ENCODE data around the gene SPARCL1. TPM values are rescaled to one million over a fixed set of nuclear protein-coding genes. Genes with fewer than 3 reads are reported as not detected.
"Not testable (repeated sequence)": the region's sequence is repeated elsewhere in the genome, so short reads cannot be mapped to it uniquely, and the experiment has no call there.

Gene SPARCL1
- total and polyA plus RNA-seq, 4 experiments from 2014 or later, result not detected

DNA sequence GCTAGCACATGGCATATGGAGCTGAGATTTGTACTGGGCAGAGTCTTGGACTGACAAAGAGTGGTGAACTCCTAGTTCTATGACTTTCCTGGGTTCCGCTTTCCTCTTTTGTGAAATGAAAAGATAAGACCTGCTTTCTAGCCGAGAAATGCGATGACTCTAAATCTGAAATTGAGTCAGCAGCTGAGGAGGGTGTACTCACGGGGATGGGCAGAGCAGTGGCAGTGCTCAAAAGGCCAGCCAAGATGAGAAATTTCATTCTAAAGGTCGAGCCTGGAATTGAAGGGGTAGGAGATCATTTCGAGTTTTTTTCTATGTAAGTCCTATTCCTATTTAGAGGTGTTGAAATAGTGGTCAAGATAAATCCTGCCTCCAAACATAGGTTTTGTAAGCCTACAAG, 59.8 kb downstream of the SPARCL1 start:
- ChIA-PET CTCF (ENCODE audit: partially characterized antibody) (interaction anchor here (0.5 to 11.5 kb wide), 3 partner anchors 94 to 379 kb away, joined by 3 to 266 read pairs (median 7); no protein-coding TSS in a partner anchor), POLR2A (ENCODE audit: partially characterized antibody) (no interaction called here)
- no peak overlapping the region for H3K4me3 Mint-ChIP-seq
- DNase-seq, result no peak
- intact Hi-C loops (cut with micrococcal nuclease), result loop anchor here (5.0 kb wide), 3 partner anchors 77 to 547 kb away; partner anchors contain the start of gene HSD17B11
- no peaks in the 10 kb centered on the region for H3K36me3 Mint-ChIP-seq
- Histone ChIP-seq H3K27me3 (ENCODE audit: insufficient read depth, low read length) (no peaks in the 10 kb centered on the region), H3K36me3 (ENCODE audit: insufficient read depth, low read length) (no peaks in the 10 kb centered on the region), H3K9me3 (ENCODE audit: control insufficient read depth in 1 of 2, low read length in 2 of 2) (no peaks in the 10 kb centered on the region), H3K4me1 (ENCODE audit: insufficient read depth, low read length) (no peaks in the 10 kb centered on the region), H3K27ac (ENCODE audit: low read depth, low read length) (no peak overlapping the region), H3K4me3 (ENCODE audit: low read length in 2 of 2) (no peak overlapping the region)
- H3K27me3 Mint-ChIP-seq, result no peaks in the 10 kb centered on the region
- H3K9me3 Mint-ChIP-seq, result no peaks in the 10 kb centered on the region
- H3K4me1 Mint-ChIP-seq, result peaks cover 0 to 2% (median 0%) of the 10 kb centered on the region in 4 donors
- peak overlapping the region in 2 of 7 donors; percentile 14 to 43 for H3K27ac Mint-ChIP-seq

DNA sequence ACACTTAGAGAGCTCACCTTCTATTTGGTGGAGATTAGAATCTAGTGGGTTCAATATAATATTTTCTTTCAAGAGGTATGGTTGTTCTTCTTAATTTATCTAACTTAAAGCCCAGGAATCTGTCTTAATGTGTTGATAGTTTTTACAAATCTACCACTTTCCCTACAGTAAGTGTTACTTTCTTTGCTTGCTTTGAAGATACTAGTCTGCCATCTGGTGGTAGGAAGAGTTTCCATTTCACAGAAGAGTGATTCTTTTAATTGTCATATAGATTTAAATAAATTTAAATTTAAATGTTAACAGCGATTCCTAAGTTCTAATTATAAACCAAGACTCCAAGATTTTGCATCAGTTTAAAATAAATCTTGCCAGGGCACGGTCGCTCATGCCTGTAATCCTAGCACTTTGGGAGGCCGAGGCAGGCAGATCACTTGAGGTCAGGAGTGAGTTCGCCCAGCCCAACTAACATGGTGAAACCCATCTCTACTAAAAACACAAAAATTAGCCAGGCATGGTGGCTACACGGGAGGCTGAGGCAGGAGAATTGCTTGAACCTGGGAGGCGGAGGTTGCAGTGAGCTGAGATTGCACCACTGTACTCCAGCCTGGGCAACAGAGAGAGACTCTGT, 63.3 kb downstream of the SPARCL1 start:
- Mint-ChIP-seq H3K27ac (no peak overlapping the region), H3K4me3 (no peak overlapping the region), H3K36me3 (no peaks in the 10 kb centered on the region), H3K9me3 (no peaks in the 10 kb centered on the region), H3K4me1 (peaks cover 0 to 2% (median 0%) of the 10 kb centered on the region in 4 donors), H3K27me3 (no peaks in the 10 kb centered on the region)
- Histone ChIP-seq H3K27me3 (ENCODE audit: insufficient read depth, low read length) (no peaks in the 10 kb centered on the region), H3K36me3 (ENCODE audit: insufficient read depth, low read length) (no peaks in the 10 kb centered on the region), H3K4me3 (ENCODE audit: low read length in 2 of 2) (no peak overlapping the region), H3K27ac (ENCODE audit: low read depth, low read length) (no peak overlapping the region), H3K4me1 (ENCODE audit: insufficient read depth, low read length) (no peaks in the 10 kb centered on the region), H3K9me3 (ENCODE audit: control insufficient read depth in 1 of 2, low read length in 2 of 2) (no peaks in the 10 kb centered on the region)
- intact Hi-C loops (cut with micrococcal nuclease), result loop anchor here (1.0 to 5.0 kb wide), 6 partner anchors 74 to 544 kb away; partner anchors contain the start of gene HSD17B11
- ChIA-PET POLR2A (ENCODE audit: partially characterized antibody) (no interaction called here), CTCF (ENCODE audit: partially characterized antibody) (interaction anchor here (0.9 to 11.5 kb wide), 14 partner anchors 10 to 316 kb away, joined by 3 to 266 read pairs (median 4); partner anchors contain the start of genes HSD17B11 and NUDT9)
- DNase-seq, result peak; percentile 32 to 44 (median 43)

DNA sequence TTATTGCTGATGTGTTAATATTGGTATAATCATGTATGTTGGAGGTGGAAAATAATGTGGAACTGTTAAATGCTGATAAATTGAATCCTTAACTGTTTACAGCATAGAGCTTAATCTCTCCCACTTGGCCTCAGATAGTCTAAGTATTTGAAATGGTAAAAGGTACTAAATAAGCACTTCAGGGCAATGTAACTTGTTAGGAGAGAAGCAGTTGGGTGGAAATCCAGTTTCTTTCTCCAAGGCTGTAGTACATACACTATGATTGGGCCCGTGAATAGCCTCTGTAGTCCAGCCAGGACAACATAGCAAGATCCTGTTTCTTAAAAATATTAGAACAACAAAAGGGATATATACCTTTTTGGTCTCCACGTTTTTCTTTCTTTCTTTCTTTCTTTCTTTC, 67.1 kb downstream of the SPARCL1 start:
- H3K36me3 Mint-ChIP-seq, result peaks cover 18 to 19% of the 10 kb centered on the region in 2 donors
- no peaks in the 10 kb centered on the region for H3K9me3 ChIP-seq (ENCODE audit: control insufficient read depth in 1 of 2, low read length in 2 of 2)
- H3K36me3 ChIP-seq (ENCODE audit: insufficient read depth, low read length), result peaks cover 9% of the 10 kb centered on the region
- H3K4me3 ChIP-seq (ENCODE audit: low read length in 2 of 2), result no peak overlapping the region
- intact Hi-C loops (cut with micrococcal nuclease), result no loop called here
- peaks cover 0 to 2% (median 0%) of the 10 kb centered on the region in 4 donors for H3K4me1 Mint-ChIP-seq
- peak overlapping the region in 1 of 7 donors; percentile 26 for H3K27ac Mint-ChIP-seq
- CTCF ChIA-PET (ENCODE audit: partially characterized antibody), result no interaction called here
- no peak for DNase-seq
- H3K4me3 Mint-ChIP-seq, result no peak overlapping the region
- no peaks in the 10 kb centered on the region for H3K27me3 ChIP-seq (ENCODE audit: insufficient read depth, low read length)
- POLR2A ChIA-PET (ENCODE audit: partially characterized antibody), result no interaction called here
- H3K9me3 Mint-ChIP-seq, result peaks cover 0 to 3% (median 0%) of the 10 kb centered on the region in 8 donors
- H3K27ac ChIP-seq (ENCODE audit: low read depth, low read length), result no peak overlapping the region
- H3K4me1 ChIP-seq (ENCODE audit: insufficient read depth, low read length), result no peaks in the 10 kb centered on the region
- no peaks in the 10 kb centered on the region for H3K27me3 Mint-ChIP-seq

DNA sequence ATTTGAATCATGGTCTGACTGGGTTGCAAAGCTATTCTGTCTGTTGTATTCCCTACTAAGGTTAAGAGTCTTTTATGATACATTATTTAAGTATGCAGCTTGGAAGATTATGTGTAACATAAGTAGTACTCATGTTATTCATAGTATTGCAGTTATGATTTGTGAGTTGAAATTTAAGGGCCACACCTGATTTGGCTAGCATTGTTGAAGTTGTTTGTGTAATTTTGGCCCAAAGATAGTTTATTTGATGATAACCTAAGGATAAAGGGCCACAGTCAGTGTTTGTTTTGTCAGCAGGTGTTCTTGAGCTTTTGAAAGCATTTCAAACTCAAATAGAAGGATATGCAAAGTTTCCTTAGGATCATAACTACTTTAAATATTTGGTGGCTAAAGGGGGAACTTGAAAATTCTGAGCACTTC, 67.9 kb downstream of the SPARCL1 start:
- no peak overlapping the region for H3K27ac ChIP-seq (ENCODE audit: low read depth, low read length)
- no peaks in the 10 kb centered on the region for H3K4me1 ChIP-seq (ENCODE audit: insufficient read depth, low read length)
- no peak overlapping the region for H3K27ac Mint-ChIP-seq
- no peak overlapping the region for H3K4me3 Mint-ChIP-seq
- no peak overlapping the region for H3K4me3 ChIP-seq (ENCODE audit: low read length in 2 of 2)
- peaks cover 0 to 2% (median 0%) of the 10 kb centered on the region in 4 donors for H3K4me1 Mint-ChIP-seq
- ChIA-PET CTCF (ENCODE audit: partially characterized antibody) (interaction anchor here (1.2 kb wide), 1 partner anchor 86 kb away, joined by 7 read pairs; no protein-coding TSS in a partner anchor), POLR2A (ENCODE audit: partially characterized antibody) (no interaction called here)
- no peaks in the 10 kb centered on the region for H3K9me3 ChIP-seq (ENCODE audit: control insufficient read depth in 1 of 2, low read length in 2 of 2)
- no peaks in the 10 kb centered on the region for H3K27me3 Mint-ChIP-seq
- intact Hi-C loops (cut with micrococcal nuclease), result no loop called here
- H3K27me3 ChIP-seq (ENCODE audit: insufficient read depth, low read length), result no peaks in the 10 kb centered on the region
- DNase-seq, result no peak
- H3K36me3 Mint-ChIP-seq, result peaks cover 19 to 22% of the 10 kb centered on the region in 2 donors
- peaks cover 9% of the 10 kb centered on the region for H3K36me3 ChIP-seq (ENCODE audit: insufficient read depth, low read length)
- H3K9me3 Mint-ChIP-seq, result peaks cover 0 to 3% (median 0%) of the 10 kb centered on the region in 8 donors

DNA sequence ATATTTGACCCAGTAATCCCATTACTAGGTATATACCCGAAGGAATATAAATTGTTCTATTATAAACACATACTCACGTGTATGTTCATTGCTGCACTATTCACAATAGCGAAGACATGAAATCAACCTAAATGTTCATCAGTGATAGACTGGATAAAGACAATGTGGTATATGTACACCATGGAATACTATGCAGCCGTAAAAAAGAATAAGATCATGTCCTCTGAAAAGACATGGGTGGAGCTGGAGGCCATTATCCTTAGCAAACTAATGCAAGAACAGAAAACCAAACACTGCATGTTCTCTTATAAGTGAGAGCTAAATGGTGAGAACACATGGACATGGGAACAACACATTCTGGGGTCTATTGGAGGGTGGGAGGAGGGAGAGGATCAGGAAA, 70.3 kb downstream of the SPARCL1 start:
- Histone ChIP-seq H3K36me3 (ENCODE audit: insufficient read depth, low read length) (peaks cover 14% of the 10 kb centered on the region), H3K4me1 (ENCODE audit: insufficient read depth, low read length) (no peaks in the 10 kb centered on the region), H3K27ac (ENCODE audit: low read depth, low read length) (no peak overlapping the region), H3K9me3 (ENCODE audit: control insufficient read depth in 1 of 2, low read length in 2 of 2) (no peaks in the 10 kb centered on the region), H3K4me3 (ENCODE audit: low read length in 2 of 2) (no peak overlapping the region), H3K27me3 (ENCODE audit: insufficient read depth, low read length) (no peaks in the 10 kb centered on the region)
- Mint-ChIP-seq H3K4me1 (no peaks in the 10 kb centered on the region), H3K4me3 (no peak overlapping the region), H3K27me3 (no peaks in the 10 kb centered on the region), H3K27ac (no peak overlapping the region), H3K9me3 (peaks cover 0 to 3% (median 0%) of the 10 kb centered on the region in 8 donors), H3K36me3 (peaks cover 32 to 38% of the 10 kb centered on the region in 2 donors)
- DNase-seq, result no peak
- ChIA-PET CTCF (ENCODE audit: partially characterized antibody) (interaction anchor here (3.1 kb wide), 1 partner anchor 9 kb away, joined by 13 read pairs; no protein-coding TSS in a partner anchor), POLR2A (ENCODE audit: partially characterized antibody) (no interaction called here)
- intact Hi-C loops (cut with micrococcal nuclease), result no loop called here

DNA sequence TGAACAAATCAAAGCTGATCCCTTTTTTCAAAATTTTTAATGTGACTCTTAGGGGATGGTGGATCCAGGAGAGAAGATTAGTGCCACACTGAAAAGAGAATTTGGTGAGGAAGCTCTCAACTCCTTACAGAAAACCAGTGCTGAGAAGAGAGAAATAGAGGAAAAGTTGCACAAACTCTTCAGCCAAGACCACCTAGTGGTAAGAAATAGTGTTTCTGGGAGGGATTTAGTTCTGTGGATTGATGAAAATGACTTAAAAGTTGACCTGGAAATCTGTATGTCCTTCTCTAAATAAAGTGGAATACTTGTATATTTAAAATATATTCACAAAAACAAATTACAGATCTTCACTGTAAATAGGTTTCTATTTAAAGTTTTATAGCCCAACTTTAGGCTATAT, 77.6 kb downstream of the SPARCL1 start:
- Mint-ChIP-seq H3K4me3 (no peak overlapping the region), H3K27me3 (no peaks in the 10 kb centered on the region), H3K36me3 (peaks cover 36 to 41% of the 10 kb centered on the region in 2 donors), H3K4me1 (no peaks in the 10 kb centered on the region), H3K27ac (no peak overlapping the region), H3K9me3 (no peaks in the 10 kb centered on the region)
- ChIA-PET CTCF (ENCODE audit: partially characterized antibody) (interaction anchor here (1.5 kb wide), 1 partner anchor 60 kb away, joined by 6 read pairs; the partner anchor contains the start of gene HSD17B11), POLR2A (ENCODE audit: partially characterized antibody) (no interaction called here)
- no peak overlapping the region for H3K27ac ChIP-seq (ENCODE audit: low read depth, low read length)
- no peaks in the 10 kb centered on the region for H3K4me1 ChIP-seq (ENCODE audit: insufficient read depth, low read length)
- no peak for DNase-seq
- intact Hi-C loops (cut with micrococcal nuclease), result no loop called here
- peaks cover 13% of the 10 kb centered on the region for H3K36me3 ChIP-seq (ENCODE audit: insufficient read depth, low read length)
- no peaks in the 10 kb centered on the region for H3K27me3 ChIP-seq (ENCODE audit: insufficient read depth, low read length)
- H3K4me3 ChIP-seq (ENCODE audit: low read length in 2 of 2), result no peak overlapping the region
- H3K9me3 ChIP-seq (ENCODE audit: control insufficient read depth in 1 of 2, low read length in 2 of 2), result no peaks in the 10 kb centered on the region

DNA sequence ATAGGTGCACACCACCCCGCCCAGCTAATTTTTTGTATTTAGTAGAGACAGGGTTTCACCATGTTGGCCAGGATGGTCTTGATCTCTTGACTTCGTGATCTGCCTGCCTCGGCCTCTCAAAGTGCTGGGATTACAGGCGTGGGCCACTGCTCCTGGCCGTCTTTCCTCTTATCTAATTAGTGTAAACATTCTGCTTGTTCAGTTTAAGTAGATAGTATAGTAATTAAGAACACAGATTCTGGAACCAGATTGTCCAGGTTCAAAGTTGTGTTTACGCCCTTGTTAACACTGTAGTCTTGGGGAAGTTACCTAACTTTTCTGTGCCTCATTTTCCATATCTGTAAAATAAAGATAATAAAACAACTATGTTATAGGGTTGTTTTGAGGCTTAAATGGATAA, 82.8 kb downstream of the SPARCL1 start:
- H3K27me3 ChIP-seq (ENCODE audit: insufficient read depth, low read length), result not testable (repeated sequence)
- H3K27ac Mint-ChIP-seq, result peak overlapping the region in 1 of 7 donors; percentile 31
- CTCF ChIA-PET (ENCODE audit: partially characterized antibody), result interaction anchor here (0.7 to 1.1 kb wide), 3 partner anchors 68 to 1559 kb away, joined by 3 read pairs; no protein-coding TSS in a partner anchor

More for the DNA sequence above, 82.8 kb downstream of the SPARCL1 start:
- H3K9me3 ChIP-seq (ENCODE audit: control insufficient read depth in 1 of 2, low read length in 2 of 2); DNase-seq; H3K27ac ChIP-seq (ENCODE audit: low read depth, low read length); H3K9me3 Mint-ChIP-seq; H3K27me3 Mint-ChIP-seq; POLR2A ChIA-PET (ENCODE audit: partially characterized antibody); H3K4me3 Mint-ChIP-seq; H3K4me1 ChIP-seq (ENCODE audit: insufficient read depth, low read length); intact Hi-C loops (cut with micrococcal nuclease); H3K4me3 ChIP-seq (ENCODE audit: low read length in 2 of 2); H3K4me1 Mint-ChIP-seq: not testable (repeated sequence)
- peaks cover 11% of the 10 kb centered on the region for H3K36me3 ChIP-seq (ENCODE audit: insufficient read depth, low read length)
- peaks cover 41 to 44% of the 10 kb centered on the region in 2 donors for H3K36me3 Mint-ChIP-seq

Measured in CD4-positive, alpha-beta memory T cell (primary cell).